GM06990 (cell line): ENCODE results near the gene PRKCB.
"Not testable (repeated sequence)": the region's sequence is repeated elsewhere in the genome, so short reads cannot be mapped to it uniquely, and the experiment has no call there.

Source experiments
- DNase-seq: peaks from one replicate; pipeline ENCODE4 v3.0.0-alpha.2; 2011; ENCODE audit not compliant: insufficient read length; ENCODE audit errors: extremely low read depth
- H3K27me3 ChIP-seq: replicated peaks from 2 replicates; pipeline ENCODE4 v1.6.0; 2011; ENCODE audit warnings: low read length; ENCODE audit not compliant: control insufficient read depth, insufficient read depth
- H3K36me3 ChIP-seq: 2 replicates; pipeline ENCODE4 v1.5.1; 2011; ENCODE audit warnings: low read length; ENCODE audit not compliant: control insufficient read depth, insufficient read depth
- H3K4me3 ChIP-seq: replicated peaks from 2 replicates; pipeline ENCODE4 v1.5.1; 2011; ENCODE audit warnings: low read depth, mild to moderate bottlenecking, control low read depth, low read length
- TF ChIP-seq, protein P1 (sequence below): IDR thresholded peaks from 2 replicates; pipeline ENCODE4 v1.5.1; 2011; ENCODE audit warnings: low read length, control low read depth, mild to moderate bottlenecking, inconsistent platforms; ENCODE audit not compliant: insufficient read depth, poor library complexity, severe bottlenecking

PRKCB gene

GRCh38 chr16:23929856-23930255 lies 94.1 kb downstream of the PRKCB start:
- Histone ChIP-seq H3K36me3 (peaks cover 4% of the 10 kb centered on the region), H3K4me3 (no peak overlapping the region), H3K27me3 (no peaks in the 10 kb centered on the region)
- no peak for DNase-seq
- TF ChIP-seq, protein P1, sequence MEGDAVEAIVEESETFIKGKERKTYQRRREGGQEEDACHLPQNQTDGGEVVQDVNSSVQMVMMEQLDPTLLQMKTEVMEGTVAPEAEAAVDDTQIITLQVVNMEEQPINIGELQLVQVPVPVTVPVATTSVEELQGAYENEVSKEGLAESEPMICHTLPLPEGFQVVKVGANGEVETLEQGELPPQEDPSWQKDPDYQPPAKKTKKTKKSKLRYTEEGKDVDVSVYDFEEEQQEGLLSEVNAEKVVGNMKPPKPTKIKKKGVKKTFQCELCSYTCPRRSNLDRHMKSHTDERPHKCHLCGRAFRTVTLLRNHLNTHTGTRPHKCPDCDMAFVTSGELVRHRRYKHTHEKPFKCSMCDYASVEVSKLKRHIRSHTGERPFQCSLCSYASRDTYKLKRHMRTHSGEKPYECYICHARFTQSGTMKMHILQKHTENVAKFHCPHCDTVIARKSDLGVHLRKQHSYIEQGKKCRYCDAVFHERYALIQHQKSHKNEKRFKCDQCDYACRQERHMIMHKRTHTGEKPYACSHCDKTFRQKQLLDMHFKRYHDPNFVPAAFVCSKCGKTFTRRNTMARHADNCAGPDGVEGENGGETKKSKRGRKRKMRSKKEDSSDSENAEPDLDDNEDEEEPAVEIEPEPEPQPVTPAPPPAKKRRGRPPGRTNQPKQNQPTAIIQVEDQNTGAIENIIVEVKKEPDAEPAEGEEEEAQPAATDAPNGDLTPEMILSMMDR, result no peak

DNA sequence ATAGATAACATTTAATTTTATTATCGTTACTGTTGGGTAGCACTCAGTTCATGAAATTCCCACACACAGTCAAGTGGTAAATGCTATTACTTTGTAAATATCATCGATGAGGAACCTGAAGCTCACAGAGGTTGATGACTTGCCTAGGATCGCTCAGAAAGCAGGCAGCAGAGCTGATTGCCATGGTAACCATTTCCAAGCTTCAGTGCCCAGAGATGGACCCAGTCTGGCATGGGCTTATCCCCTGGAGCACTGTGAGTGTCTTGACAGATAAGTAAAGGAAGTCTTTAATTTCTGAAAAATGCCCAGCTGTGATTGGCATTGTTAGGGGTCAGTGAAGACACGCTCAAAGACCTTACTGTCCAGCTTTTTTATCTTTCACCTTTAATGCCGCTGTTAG lies 95.0 kb downstream of the PRKCB start:
- H3K4me3 ChIP-seq, result no peak overlapping the region
- H3K36me3 ChIP-seq, result peaks cover 6% of the 10 kb centered on the region
- TF ChIP-seq, protein P1, result no peak
- DNase-seq, result no peak
- H3K27me3 ChIP-seq, result no peaks in the 10 kb centered on the region

DNA sequence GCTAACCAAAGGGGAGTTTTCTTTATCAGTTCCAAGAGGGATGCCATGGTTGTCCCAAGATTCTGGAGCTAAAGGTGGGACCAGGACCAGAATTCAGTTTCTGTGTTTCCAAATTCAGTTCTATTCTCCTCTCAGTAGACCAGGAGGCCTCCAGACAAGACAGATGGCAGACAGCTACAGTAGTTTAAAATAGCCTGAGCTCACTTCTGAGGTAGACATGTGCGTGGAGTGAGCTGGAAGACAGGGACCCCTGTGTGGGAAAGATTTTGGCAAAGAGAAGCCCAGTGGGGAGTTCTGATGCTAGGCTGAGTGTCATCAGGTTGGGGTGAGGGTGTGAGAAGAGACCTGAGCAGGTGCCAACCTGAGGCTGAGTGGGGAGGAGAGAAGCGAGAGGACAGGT lies 95.4 kb downstream of the PRKCB start:
- no peaks in the 10 kb centered on the region for H3K27me3 ChIP-seq
- H3K36me3 ChIP-seq, result peaks cover 6% of the 10 kb centered on the region
- H3K4me3 ChIP-seq, result no peak overlapping the region
- no peak for DNase-seq
- TF ChIP-seq, protein P1, result no peak

- not testable (repeated sequence) for H3K27me3 ChIP-seq, DNase-seq, H3K4me3 ChIP-seq, H3K36me3 ChIP-seq
Observed at GRCh38 chr16:23933650-23934049, 97.9 kb downstream of the PRKCB start.

- no peak for DNase-seq
- Histone ChIP-seq H3K27me3 (no peaks in the 10 kb centered on the region), H3K4me3 (no peak overlapping the region), H3K36me3 (peaks cover 6% of the 10 kb centered on the region)
- TF ChIP-seq, protein P1, result no peak
Observed at GRCh38 chr16:23934610-23935236, 98.9 kb downstream of the PRKCB start.

GRCh38 chr16:23940111-23940510 lies 104.3 kb downstream of the PRKCB start:
- TF ChIP-seq, protein P1, result no peak
- Histone ChIP-seq H3K4me3 (no peak overlapping the region), H3K36me3 (peaks cover 3% of the 10 kb centered on the region), H3K27me3 (no peaks in the 10 kb centered on the region)
- no peak for DNase-seq
